Testis (tissue), 3 donors: ENCODE measurements around the gene NFIL3. TPM values are rescaled to one million over a fixed set of nuclear protein-coding genes. Genes with fewer than 3 reads are reported as not detected.

Experiments used
- DNase-seq: peaks from one replicate; pipeline ENCODE4 v3.0.0-alpha.2; 2019
- H3K27ac ChIP-seq, 2 donors: fragments of 200-600 bp; sonication (generic); one replicate each; pipeline ENCODE4 v1.5.1; 2019
- H3K27me3 ChIP-seq: fragments of 200-600 bp; sonication (generic); one replicate; pipeline ENCODE4 v1.5.1; 2019
- H3K36me3 ChIP-seq: fragments of 200-600 bp; sonication (generic); one replicate; pipeline ENCODE4 v1.5.1; 2017; ENCODE audit warnings: low read depth; ENCODE audit errors: missing control alignments
- H3K4me1 ChIP-seq: fragments of 200-600 bp; sonication (generic); one replicate; pipeline ENCODE4 v1.5.1; 2019
- H3K4me3 ChIP-seq, 2 donors: fragments of 200-600 bp; sonication (generic); one replicate each; pipeline ENCODE4 v1.5.1; 2017 to 2019
- H3K9me3 ChIP-seq: fragments of 200-600 bp; sonication (generic); one replicate; pipeline ENCODE4 v1.5.1; 2017
- CTCF ChIP-seq, 3 experiments: fragments of 450-650 bp in 2 of 3; fragments of 200-600 bp in 1 of 3; sonication (generic) in 1 of 3; IDR thresholded peaks; one replicate each; pipeline ENCODE4 v1.5.1; 2016 to 2019; ENCODE audit warnings: antibody characterized with exemption in 3 of 3, mild to moderate bottlenecking in 2 of 3, moderate library complexity in 1 of 3
- POLR2A ChIP-seq: fragments of 450-650 bp; IDR thresholded peaks from one replicate; pipeline ENCODE4 v1.6.1; 2017; ENCODE audit warnings: antibody characterized with exemption, mild to moderate bottlenecking, moderate library complexity
- WGBS, 2 donors: methylation state at CpG; one replicate each; pipeline ENCODE4 v1.1.5; 2018; 5-methylcytosine and 5-hydroxymethylcytosine counted together
- intact Hi-C: fragments of 100-400 bp; cut with DNase I; formaldehyde crosslinking; loops from one replicate; pipeline ENCODE4 v1.15.1; 2023; ENCODE audit warnings: low total_unique reads
- polyA plus RNA-seq: library from polyadenylated mRNA; stranded (reverse); fragments of 350-450 nt; fragmentation: Illumina TruSeq; extraction: RNeasy Lipid Tissue Mini Kit (QIAGEN cat#74804); gene quantifications from one replicate; pipeline ENCODE4 v1.2.3, GENCODE V29; 2014; ENCODE audit warnings: low read depth, low replicate concordance; ENCODE audit not compliant: insufficient read depth
- total RNA-seq, 2 donors: library from RNA; depleted of rRNA; stranded (reverse); fragments of >200 nt; gene quantifications; one replicate each; pipeline ENCODE4 v1.2.3, GENCODE V29; 2016

NFIL3 gene
- total and polyA plus RNA-seq, 3 donors from 2014 or later: 25.3 to 34.8 (median 30.5) TPM

- TF ChIP-seq CTCF (IDR thresholded peaks at IDR 0.05) (no peak), POLR2A (no peak)
- 78 to 82% methylated on average over 2 of the region's 2 CpGs for WGBS, 2 donors
- intact Hi-C loops: no loop called here
Measured at GRCh38 chr9:91412941-91413340, 10.7 kb downstream of the NFIL3 start.

GRCh38 chr9:91411096-91411771 is 12.4 kb downstream of the NFIL3 start:
- Histone ChIP-seq H3K27me3 (no peaks in the 10 kb centered on the region), H3K36me3 (no peaks in the 10 kb centered on the region), H3K27ac (no peak overlapping the region), H3K4me3 (no peak overlapping the region), H3K9me3 (no peaks in the 10 kb centered on the region), H3K4me1 (peaks cover 4% of the 10 kb centered on the region)
- TF ChIP-seq POLR2A (no peak), CTCF (IDR thresholded peaks at IDR 0.05) (no peak)
- 77% methylated on average over 5 of the region's 5 CpGs for WGBS, 2 donors
- intact Hi-C loops: no loop called here
- DNase-seq: no peak

More at GRCh38 chr9:91412941-91413340, 10.7 kb downstream of the NFIL3 start:
- H3K4me1 ChIP-seq: peaks cover 4% of the 10 kb centered on the region
- no peaks in the 10 kb centered on the region for H3K36me3 ChIP-seq
- H3K27me3 ChIP-seq: no peaks in the 10 kb centered on the region
- no peak for DNase-seq
- no peak overlapping the region for H3K4me3 ChIP-seq
- no peaks in the 10 kb centered on the region for H3K9me3 ChIP-seq
- no peak overlapping the region for H3K27ac ChIP-seq

GRCh38 chr9:91410161-91410560 is 13.5 kb downstream of the NFIL3 start:
- intact Hi-C loops: no loop called here
- Histone ChIP-seq H3K36me3 (no peaks in the 10 kb centered on the region), H3K4me3 (no peak overlapping the region), H3K4me1 (no peaks in the 10 kb centered on the region), H3K27me3 (no peaks in the 10 kb centered on the region), H3K9me3 (no peaks in the 10 kb centered on the region), H3K27ac (no peak overlapping the region)
- no peak for DNase-seq
- no peak for TF ChIP-seq POLR2A
- 91% methylated on average over 12 of the region's 12 CpGs for WGBS, 2 donors

GRCh38 chr9:91408475-91408874 is 15.2 kb downstream of the NFIL3 start:
- Histone ChIP-seq H3K27ac (no peak overlapping the region), H3K4me3 (no peak overlapping the region), H3K27me3 (no peaks in the 10 kb centered on the region), H3K36me3 (no peaks in the 10 kb centered on the region), H3K4me1 (no peaks in the 10 kb centered on the region), H3K9me3 (no peaks in the 10 kb centered on the region)
- TF ChIP-seq POLR2A (no peak), CTCF (IDR thresholded peaks at IDR 0.05) (no peak)
- DNase-seq: no peak
- WGBS, 2 donors: 89 to 100% methylated on average over 1 of the region's 1 CpG
- intact Hi-C loops: no loop called here

- Histone ChIP-seq H3K27me3 (no peaks in the 10 kb centered on the region), H3K36me3 (no peaks in the 10 kb centered on the region), H3K4me1 (no peaks in the 10 kb centered on the region), H3K4me3 (no peak overlapping the region), H3K9me3 (no peaks in the 10 kb centered on the region), H3K27ac (no peak overlapping the region)
- TF ChIP-seq POLR2A (no peak), CTCF (IDR thresholded peaks at IDR 0.05) (no peak)
- intact Hi-C loops: no loop called here
- 88% methylated on average over 12 of the region's 12 CpGs for WGBS, 2 donors
- DNase-seq: no peak
Measured at GRCh38 chr9:91407580-91408318, 15.9 kb downstream of the NFIL3 start.
